ENCODE data around the gene TIMM50.

The TIMM50 gene

DNA sequence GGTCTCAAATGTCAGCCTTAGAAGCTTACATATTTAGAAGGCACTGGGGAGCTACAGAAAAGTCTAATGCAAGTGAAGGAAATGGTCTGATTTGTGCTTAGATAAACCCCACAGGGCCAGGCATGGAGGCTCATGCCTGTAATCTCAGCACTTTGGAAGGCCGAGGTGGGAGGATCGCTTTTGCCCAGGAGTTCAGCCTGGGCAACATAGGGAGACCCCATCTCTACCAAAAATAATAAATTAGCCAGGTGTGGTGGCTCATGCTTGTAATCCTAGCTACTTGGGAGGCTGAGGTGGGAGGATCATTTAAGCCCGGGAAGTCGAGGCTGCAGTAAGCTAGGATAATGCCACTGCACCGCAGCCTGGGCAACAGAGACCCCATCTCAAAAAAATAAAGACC lies 15.4 kb downstream of the TIMM50 start:
- Histone ChIP-seq H3K27me3 (ENCODE audit: low read depth, low read length) (peaks cover 12% of the 10 kb centered on the region), H3K9ac (ENCODE audit: low read length) (no peak overlapping the region), H3K27ac (ENCODE audit: low read length) (no peak overlapping the region), H4K20me1 (ENCODE audit: insufficient read depth, low read length) (no peaks in the 10 kb centered on the region), H2AFZ (ENCODE audit: low read depth, low read length) (no peak overlapping the region), H3K9me3 (ENCODE audit: insufficient read depth, low read length) (no peaks in the 10 kb centered on the region), H3K79me2 (ENCODE audit: low read length) (no peaks in the 10 kb centered on the region), H3K36me3 (replicated peaks; ENCODE audit: low read depth, low read length) (no peaks in the 10 kb centered on the region), H3K4me1 (ENCODE audit: low read length) (peaks cover 10% of the 10 kb centered on the region), H3K4me2 (ENCODE audit: low read length) (no peak overlapping the region), H3K4me3 (ENCODE audit: low read length) (no peak overlapping the region)
- no peak for TF ChIP-seq EZH2phosphoT487 (IDR thresholded peaks at IDR 0.05; ENCODE audit: low read depth)
- TF ChIP-seq, protein P1, sequence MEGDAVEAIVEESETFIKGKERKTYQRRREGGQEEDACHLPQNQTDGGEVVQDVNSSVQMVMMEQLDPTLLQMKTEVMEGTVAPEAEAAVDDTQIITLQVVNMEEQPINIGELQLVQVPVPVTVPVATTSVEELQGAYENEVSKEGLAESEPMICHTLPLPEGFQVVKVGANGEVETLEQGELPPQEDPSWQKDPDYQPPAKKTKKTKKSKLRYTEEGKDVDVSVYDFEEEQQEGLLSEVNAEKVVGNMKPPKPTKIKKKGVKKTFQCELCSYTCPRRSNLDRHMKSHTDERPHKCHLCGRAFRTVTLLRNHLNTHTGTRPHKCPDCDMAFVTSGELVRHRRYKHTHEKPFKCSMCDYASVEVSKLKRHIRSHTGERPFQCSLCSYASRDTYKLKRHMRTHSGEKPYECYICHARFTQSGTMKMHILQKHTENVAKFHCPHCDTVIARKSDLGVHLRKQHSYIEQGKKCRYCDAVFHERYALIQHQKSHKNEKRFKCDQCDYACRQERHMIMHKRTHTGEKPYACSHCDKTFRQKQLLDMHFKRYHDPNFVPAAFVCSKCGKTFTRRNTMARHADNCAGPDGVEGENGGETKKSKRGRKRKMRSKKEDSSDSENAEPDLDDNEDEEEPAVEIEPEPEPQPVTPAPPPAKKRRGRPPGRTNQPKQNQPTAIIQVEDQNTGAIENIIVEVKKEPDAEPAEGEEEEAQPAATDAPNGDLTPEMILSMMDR (IDR thresholded peaks at IDR 0.05; ENCODE audit: low read depth, low read length): no peak

DNA sequence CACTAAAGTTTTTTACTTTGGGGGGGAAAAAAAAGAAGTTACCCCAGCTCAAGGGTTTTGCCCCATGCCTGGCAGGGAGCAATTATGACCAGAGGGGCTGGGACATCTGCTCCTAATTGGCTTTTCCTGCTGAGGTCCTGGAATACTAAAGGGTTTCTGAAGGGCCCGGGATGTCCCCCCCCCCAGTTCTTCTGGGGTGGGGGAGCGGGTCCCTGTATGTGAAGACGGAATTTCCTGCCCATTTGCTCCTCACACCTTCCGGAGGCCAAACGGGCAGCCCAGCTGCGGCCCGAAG lies 17.0 kb downstream of the TIMM50 start:
- TF ChIP-seq, protein P1 (IDR thresholded peaks at IDR 0.05; ENCODE audit: low read depth, low read length): no peak
- no peak for TF ChIP-seq EZH2phosphoT487 (IDR thresholded peaks at IDR 0.05; ENCODE audit: low read depth)
- H3K4me1 ChIP-seq (ENCODE audit: low read length): peaks cover 10% of the 10 kb centered on the region
- peaks cover 12% of the 10 kb centered on the region for H3K27me3 ChIP-seq (ENCODE audit: low read depth, low read length)
- no peaks in the 10 kb centered on the region for H3K36me3 ChIP-seq (replicated peaks; ENCODE audit: low read depth, low read length)
- peak overlapping the region; percentile 75 for H3K4me3 ChIP-seq (ENCODE audit: low read length)
- H3K9me3 ChIP-seq (ENCODE audit: insufficient read depth, low read length): no peaks in the 10 kb centered on the region
- H3K79me2 ChIP-seq (ENCODE audit: low read length): no peaks in the 10 kb centered on the region
- peak overlapping the region; percentile 96 for H2AFZ ChIP-seq (ENCODE audit: low read depth, low read length)
- H3K9ac ChIP-seq (ENCODE audit: low read length): peak overlapping the region; percentile 45
- H3K4me2 ChIP-seq (ENCODE audit: low read length): peak overlapping the region; percentile 96
- H4K20me1 ChIP-seq (ENCODE audit: insufficient read depth, low read length): no peaks in the 10 kb centered on the region
- no peak overlapping the region for H3K27ac ChIP-seq (ENCODE audit: low read length)

DNA sequence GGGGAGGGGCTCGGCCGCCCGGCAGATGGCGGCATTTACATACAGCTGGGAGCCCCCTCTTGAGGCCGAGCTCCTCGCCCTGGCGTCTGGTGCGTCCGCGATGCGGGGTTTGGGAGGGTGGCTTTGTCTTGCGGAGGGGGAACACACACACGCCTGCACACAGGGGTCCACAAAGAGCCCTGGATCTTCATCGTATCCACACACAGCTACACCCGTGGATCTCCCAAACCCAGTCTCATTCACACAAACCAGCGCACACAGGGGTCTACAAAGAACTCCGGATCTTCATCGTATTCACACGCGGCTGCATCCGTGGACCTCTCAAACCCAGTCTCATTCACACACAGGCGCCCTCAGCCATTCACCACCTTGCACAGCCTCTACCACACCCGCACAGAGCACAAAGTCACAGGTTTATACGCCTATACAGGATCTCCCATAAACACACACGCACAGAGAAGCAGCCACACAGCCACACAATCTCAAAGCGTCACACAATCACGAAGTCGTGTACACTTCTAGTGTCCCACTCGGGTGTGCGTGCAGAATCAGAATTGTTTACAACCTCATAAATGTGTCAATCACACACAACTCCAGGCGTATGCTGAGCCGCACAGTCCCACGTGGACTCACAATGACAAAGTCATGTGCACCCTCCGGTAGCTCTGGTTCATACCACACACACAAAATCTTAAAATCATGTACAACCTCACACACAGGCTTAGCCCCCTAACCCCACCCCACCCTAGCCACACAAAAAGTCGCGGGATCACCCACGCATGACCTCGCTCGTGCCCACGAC lies 17.6 kb downstream of the TIMM50 start:
- TF ChIP-seq EZH2phosphoT487 (IDR thresholded peaks at IDR 0.05; ENCODE audit: low read depth): no peak
- TF ChIP-seq, protein P1 (IDR thresholded peaks at IDR 0.05; ENCODE audit: low read depth, low read length): peak; percentile 84
- Histone ChIP-seq H3K4me1 (ENCODE audit: low read length) (peaks cover 10% of the 10 kb centered on the region), H3K79me2 (ENCODE audit: low read length) (no peaks in the 10 kb centered on the region), H3K9ac (ENCODE audit: low read length) (peak overlapping the region; percentile 45), H2AFZ (ENCODE audit: low read depth, low read length) (peak overlapping the region; percentile 96), H4K20me1 (ENCODE audit: insufficient read depth, low read length) (no peaks in the 10 kb centered on the region), H3K36me3 (replicated peaks; ENCODE audit: low read depth, low read length) (no peaks in the 10 kb centered on the region), H3K27me3 (ENCODE audit: low read depth, low read length) (peaks cover 12% of the 10 kb centered on the region), H3K27ac (ENCODE audit: low read length) (no peak overlapping the region), H3K9me3 (ENCODE audit: insufficient read depth, low read length) (no peaks in the 10 kb centered on the region), H3K4me3 (ENCODE audit: low read length) (peak overlapping the region; percentile 75), H3K4me2 (ENCODE audit: low read length) (peak overlapping the region; percentile 96)

DNA sequence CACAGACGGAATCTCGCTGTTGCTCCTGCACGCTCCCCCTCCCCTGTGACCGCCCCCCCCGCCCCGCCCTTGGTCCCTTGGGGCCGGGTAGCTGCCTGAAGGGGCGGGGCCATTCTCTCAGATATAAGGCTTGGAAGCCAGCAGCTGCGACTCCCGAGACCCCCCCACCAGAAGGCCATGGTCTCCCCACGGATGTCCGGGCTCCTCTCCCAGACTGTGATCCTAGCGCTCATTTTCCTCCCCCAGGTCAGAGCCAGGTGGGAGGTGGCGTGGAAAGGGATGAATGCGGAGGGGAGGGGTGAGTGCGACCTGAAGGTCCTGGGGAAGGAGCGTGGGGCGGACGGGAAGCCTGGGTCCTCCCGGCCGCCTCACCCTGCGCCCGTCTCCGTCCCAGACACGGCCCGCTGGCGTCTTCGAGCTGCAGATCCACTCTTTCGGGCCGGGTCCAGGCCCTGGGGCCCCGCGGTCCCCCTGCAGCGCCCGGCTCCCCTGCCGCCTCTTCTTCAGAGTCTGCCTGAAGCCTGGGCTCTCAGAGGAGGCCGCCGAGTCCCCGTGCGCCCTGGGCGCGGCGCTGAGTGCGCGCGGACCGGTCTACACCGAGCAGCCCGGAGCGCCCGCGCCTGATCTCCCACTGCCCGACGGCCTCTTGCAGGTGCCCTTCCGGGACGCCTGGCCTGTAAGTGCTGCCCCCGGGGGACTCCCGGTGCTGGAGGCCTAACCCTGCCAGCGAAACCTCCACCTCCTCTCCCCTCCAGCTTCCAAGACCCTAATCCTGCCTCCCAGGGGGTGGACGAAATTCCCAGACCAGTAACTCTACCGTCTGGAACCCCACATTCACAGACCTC lies 18.4 kb downstream of the TIMM50 start, which contains the start of gene DLL3:
DLL3 (plus strand) TSS at position 150 of the 845 bp plus-strand sequence; CDS start at position 178, 28 bp downstream.
- Histone ChIP-seq H4K20me1 (ENCODE audit: insufficient read depth, low read length) (no peaks in the 10 kb centered on the region), H2AFZ (ENCODE audit: low read depth, low read length) (peak within 1 kb of the TSS; percentile 96), H3K9ac (ENCODE audit: low read length) (peak within 1 kb of the TSS; percentile 45), H3K36me3 (replicated peaks; ENCODE audit: low read depth, low read length) (no peaks in the 10 kb centered on the region), H3K4me1 (ENCODE audit: low read length) (peaks cover 10% of the 10 kb centered on the region), H3K27me3 (ENCODE audit: low read depth, low read length) (peaks cover 12% of the 10 kb centered on the region), H3K4me2 (ENCODE audit: low read length) (peak within 1 kb of the TSS; percentile 96), H3K4me3 (ENCODE audit: low read length) (peak within 1 kb of the TSS; percentile 75), H3K79me2 (ENCODE audit: low read length) (no peaks in the 10 kb centered on the region), H3K27ac (ENCODE audit: low read length) (no peak within 1 kb of the TSS), H3K9me3 (ENCODE audit: insufficient read depth, low read length) (no peaks in the 10 kb centered on the region)
- no peak for TF ChIP-seq EZH2phosphoT487 (IDR thresholded peaks at IDR 0.05; ENCODE audit: low read depth)
- TF ChIP-seq, protein P1 (IDR thresholded peaks at IDR 0.05; ENCODE audit: low read depth, low read length): no peak

Data from OCI-LY3 (cell line).